SW 1271 (cell line): ENCODE measurements around the gene HMCN1.

Experiments
- DNase-seq, 2 experiments: peaks; one replicate each; lab custom pipeline; 2025; lab: John Stamatoyannopoulos, UW

HMCN1 gene

GRCh38 chr1:186091222-186091720, 357.1 kb downstream of the HMCN1 start:
- DNase-seq, result no peak

GRCh38 chr1:186093437-186093836, 359.2 kb downstream of the HMCN1 start:
- DNase-seq, result no peak

- DNase-seq, result peak in 1 of 2 experiments; percentile 53
Observed at GRCh38 chr1:186094172-186094571, 360.0 kb downstream of the HMCN1 start.

DNA sequence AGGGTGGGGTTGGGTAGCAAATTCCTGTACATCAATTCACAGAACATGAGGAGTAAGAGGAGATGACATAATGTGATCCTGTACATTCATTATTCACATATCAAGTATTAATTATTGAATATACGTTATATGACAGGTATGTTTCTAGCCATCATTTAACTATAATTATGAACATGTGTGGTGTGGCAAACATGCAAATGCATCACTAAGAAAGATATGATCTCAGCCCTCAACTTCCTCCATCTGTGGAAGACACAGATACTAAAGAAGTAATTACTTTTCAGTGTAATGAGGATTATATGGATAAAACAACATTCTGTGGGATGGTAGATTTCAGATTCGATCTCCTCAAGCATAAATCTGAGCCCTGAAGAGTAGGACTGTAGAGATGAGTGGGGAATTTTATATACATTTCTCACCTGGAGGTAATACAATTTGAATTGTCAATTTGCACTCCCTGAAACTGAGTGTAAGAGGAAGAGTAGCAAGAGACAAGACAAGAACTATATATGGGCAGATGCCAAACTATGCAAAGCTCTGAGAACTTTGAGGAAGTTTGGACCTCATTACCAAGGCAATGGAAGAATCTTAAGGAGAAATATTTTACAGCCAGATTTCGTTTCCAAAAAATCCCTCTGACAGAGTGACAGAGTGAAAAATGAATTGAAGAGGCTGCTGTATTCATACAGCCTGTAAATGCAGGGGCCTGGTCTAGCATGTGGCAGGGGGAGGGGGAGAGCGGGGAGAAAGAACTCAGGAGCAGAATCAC, 365.3 kb downstream of the HMCN1 start:
- DNase-seq, result no peak

GRCh38 chr1:186102107-186102506, 367.9 kb downstream of the HMCN1 start:
- DNase-seq, result no peak

DNA sequence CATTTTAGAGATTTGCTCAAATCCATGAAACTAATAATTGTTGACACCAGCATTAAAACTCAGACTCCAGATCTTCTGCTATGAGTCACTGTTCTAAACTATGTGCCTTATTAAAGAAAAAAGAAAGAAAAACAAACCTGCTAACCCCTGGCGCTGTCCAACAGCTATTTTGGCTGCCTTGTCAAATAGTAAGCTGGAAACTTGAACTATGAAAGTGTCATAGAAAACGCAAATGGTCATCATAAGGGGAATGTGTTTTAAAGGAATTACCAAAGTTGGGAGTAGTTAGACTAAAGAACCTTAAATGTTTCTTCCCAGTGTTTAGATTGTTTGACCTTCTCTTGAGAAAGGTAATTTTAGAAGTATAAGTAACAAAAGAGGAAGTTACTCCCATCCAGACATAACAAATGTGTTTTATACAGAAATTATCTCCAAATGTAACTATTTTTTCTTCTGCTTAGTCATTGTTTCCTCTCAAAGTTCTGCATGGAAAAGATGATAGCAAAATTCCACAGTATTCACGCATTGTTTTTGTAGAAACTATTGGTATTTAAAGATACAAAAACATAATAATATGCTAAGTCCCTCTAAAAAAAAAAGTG, 368.5 kb downstream of the HMCN1 start:
- peak in 1 of 2 experiments; percentile 1 for DNase-seq

GRCh38 chr1:186104459-186104858, 370.3 kb downstream of the HMCN1 start:
- no peak for DNase-seq

- DNase-seq, result no peak
Observed at GRCh38 chr1:186112280-186112679, 378.1 kb downstream of the HMCN1 start.

DNA sequence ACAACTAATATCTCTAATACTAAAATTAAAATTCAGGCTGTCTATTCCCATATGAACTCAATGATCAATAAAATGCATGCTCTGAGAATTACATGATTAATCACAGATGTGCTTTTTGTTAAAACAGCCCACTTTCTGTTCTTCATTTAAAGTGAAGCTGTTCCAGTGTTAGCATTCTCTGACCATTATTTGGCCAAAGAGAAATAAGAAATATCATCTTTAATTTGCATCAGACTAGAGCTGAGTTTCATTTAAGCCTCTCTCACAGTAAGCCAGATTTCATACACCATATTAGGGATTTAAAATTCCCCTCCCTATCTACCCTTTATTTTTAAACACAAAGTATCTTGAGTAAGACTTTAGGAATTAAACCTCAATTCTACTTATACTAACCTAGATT, 379.3 kb downstream of the HMCN1 start:
- no peak for DNase-seq

DNA sequence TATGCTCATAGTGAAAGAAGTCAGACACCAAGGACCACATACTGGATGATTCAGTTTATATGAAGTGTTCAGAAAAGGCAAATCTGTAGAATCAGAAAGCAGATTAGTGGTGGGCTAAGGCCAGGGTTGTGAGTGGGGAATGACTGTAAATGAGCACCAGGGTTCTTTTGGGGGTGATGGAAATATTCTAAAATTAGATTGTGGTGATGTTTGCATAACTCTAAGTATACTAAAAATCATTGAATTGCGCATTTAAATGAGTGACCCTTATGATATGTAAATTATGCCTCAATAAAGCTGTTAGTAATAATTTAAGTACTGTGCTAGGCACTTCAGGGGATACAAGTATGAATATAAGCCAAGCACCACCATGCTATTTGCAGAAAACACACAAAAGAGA, 384.5 kb downstream of the HMCN1 start:
- no peak for DNase-seq

DNA sequence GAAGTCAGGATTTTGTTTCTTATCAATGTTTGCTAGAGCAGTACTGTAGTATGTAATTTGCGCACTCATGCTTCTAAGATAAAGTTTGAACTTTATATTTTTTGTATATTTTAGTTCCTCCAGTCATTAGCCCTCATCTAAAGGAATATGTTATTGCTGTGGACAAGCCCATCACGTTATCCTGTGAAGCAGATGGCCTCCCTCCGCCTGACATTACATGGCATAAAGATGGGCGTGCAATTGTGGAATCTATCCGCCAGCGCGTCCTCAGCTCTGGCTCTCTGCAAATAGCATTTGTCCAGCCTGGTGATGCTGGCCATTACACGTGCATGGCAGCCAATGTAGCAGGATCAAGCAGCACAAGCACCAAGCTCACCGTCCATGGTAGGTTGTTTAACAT, 388.6 kb downstream of the HMCN1 start:
- DNase-seq, result no peak

DNA sequence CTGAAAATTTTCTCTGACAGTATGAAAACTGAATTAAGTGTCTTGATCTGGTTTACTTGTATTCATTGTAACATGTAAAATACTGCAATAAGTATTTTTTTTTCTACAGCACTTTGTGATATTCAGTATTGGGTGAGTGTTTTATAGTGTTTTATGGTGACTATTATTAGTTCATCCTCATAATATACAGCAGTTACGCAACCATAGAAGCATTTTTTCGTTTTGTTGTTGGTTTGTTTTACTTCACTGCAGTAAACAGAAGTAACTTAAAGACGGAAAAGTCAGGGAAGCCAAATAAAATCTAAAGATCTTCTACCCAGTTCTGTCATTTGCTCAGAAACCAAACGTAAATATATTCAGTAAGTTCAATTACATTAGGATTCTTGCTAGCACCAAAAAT, 390.8 kb downstream of the HMCN1 start:
- DNase-seq, result no peak

DNA sequence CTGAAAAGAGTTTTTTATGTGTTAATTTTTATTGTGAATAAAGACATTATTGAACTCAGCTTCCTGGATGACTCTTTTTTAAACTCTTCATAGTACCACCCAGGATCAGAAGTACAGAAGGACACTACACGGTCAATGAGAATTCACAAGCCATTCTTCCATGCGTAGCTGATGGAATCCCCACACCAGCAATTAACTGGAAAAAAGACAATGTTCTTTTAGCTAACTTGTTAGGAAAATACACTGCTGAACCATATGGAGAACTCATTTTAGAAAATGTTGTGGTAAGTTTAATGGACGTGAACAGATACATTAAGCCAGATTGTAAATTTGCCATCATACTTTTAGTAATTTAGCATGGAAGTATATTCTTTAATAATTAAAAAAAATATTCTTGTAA, 391.3 kb downstream of the HMCN1 start:
- no peak for DNase-seq

- DNase-seq, result no peak
Observed at GRCh38 chr1:186129758-186130157, 395.6 kb downstream of the HMCN1 start.

DNA sequence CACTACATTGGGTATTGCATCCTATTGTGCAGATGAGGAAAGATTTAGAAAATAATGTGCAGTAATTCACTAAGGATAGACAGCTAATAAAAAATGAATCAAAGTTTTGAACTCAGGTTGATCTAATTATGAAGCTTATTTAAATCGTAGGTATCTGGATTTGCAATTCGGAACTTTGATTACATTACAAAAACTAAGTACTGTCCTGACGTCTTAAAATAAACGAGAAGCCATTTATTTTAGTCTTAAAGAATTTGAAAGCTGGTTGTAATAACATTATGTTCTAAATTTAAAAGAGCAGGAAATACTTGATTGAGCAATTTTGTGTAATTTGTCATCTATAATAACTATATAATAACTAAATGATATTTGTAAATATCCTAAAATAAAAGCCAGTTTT, 404.9 kb downstream of the HMCN1 start:
- no peak for DNase-seq

DNA sequence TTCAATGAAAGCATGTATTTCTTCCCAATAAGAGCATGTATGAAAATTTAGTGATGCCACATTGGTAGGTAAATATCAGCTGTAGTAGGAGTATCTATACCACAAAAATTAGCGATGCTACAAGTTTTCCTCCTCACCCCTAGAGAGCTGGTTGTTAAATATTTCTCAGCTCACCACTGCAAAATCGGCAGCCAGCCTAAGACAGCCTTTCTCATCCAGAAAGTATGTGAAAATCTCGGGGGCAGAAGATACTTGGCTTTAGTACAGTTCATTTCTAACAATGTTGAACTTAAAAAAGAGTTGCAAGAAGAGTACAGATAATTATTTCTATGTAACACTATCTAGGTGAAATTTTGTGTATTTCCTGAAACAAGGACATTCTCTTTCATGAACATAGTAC, 405.5 kb downstream of the HMCN1 start:
- DNase-seq, result no peak

DNA sequence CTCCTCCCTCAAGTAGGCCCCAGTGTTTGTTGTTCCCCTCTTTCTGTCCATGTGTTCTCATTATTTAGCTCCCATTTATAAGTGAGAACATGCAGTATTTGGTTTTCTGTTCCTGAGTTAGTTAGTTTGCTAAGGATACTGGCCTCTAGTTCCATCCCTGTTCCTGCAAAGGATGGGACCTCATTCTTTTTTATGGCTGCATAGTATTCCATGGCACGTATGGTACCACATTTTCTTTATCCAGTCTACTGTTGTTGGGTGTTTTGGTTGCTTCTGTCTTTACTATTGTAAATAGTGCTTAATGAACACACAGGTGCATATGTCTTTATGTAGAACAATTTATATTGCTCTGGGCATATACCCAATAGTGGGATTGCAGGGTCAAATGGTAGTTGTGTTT, 408.0 kb downstream of the HMCN1 start:
- DNase-seq, result no peak

DNA sequence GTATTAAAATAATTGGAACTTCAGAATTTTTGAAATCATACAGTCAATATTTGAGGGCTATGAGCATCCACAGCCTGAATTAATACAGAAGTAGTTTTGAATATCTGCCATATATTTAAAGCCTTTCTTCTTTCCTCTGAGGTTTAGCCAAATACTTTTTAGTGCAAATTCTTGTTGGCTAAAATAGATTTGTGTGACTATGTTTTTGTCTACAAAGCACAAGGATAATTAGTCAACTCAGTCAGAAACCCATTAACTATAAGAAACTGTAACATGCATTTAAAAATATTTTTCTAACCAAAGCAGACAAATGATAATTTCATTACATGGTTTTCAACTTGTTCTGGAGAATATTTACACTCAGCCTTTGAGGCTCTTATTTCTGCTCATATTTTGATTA, 408.7 kb downstream of the HMCN1 start:
- no peak for DNase-seq

- no peak for DNase-seq
Observed at GRCh38 chr1:186143481-186143880, 409.3 kb downstream of the HMCN1 start.

DNA sequence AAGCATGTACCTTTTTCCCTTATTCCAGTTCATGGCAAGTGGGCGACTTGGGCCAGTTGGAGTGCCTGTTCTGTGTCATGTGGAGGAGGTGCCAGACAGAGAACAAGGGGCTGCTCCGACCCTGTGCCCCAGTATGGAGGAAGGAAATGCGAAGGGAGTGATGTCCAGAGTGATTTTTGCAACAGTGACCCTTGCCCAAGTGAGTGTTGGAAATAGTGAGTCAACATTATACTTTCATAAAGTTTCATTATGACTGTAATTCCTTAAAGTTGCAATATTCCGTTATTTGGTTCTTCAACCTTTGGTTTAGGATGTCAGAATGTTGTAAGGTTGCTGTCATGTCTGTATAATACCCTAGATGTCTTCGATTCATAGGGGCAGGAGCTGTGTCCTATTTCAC, 410.3 kb downstream of the HMCN1 start:
- DNase-seq, result no peak

DNA sequence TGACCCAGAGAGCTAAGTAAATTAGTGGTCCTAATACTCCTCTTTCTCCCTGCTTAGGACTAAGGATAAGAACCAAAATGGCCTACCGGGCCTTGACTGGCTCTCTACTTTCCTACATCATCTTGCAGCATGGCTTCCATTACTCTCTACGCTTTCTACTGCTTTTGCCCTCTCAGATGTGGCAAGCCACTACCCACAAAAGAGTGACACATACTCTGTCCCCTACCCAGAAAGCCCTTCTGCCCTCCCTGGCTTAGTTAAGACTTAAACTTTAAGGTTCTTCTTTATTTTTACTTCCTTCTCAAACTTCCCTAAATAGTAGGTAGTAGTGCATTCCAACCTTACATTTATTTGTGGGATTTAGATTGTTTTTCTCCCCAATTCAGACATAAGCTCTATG, 412.8 kb downstream of the HMCN1 start:
- no peak for DNase-seq

GRCh38 chr1:186149591-186149990, 415.4 kb downstream of the HMCN1 start:
- no peak for DNase-seq

- no peak for DNase-seq
Observed at GRCh38 chr1:186152227-186152619, 418.0 kb downstream of the HMCN1 start.
